DMS153 (cell line): Measurements from ENCODE around the gene BBX.
"Not testable (repeated sequence)": the region's sequence is repeated elsewhere in the genome, so short reads cannot be mapped to it uniquely, and the experiment has no call there.

Source experiments
- DNase-seq: peaks from one replicate; lab custom pipeline; 2025; lab: John Stamatoyannopoulos, UW

Gene BBX

DNA sequence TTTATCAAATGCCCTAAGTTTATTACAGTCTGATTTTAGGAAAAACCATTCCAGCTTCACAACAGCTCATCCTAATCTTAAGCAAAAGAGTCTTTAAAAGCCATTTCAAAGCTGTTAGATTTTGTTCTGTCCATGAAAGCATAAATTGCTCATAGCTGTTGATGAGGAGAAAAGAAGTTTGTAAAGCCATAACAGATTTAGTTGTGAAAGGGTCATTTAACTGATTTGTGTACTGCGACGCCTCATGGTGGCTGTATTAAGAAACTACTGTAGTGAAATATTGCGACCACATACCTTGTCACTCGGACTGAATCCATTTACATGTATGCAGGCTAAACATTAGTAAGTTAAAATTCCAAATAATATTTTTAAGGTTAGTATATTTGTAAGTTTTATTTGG is 20.9 kb downstream of the BBX start:
- DNase-seq = no peak

DNA sequence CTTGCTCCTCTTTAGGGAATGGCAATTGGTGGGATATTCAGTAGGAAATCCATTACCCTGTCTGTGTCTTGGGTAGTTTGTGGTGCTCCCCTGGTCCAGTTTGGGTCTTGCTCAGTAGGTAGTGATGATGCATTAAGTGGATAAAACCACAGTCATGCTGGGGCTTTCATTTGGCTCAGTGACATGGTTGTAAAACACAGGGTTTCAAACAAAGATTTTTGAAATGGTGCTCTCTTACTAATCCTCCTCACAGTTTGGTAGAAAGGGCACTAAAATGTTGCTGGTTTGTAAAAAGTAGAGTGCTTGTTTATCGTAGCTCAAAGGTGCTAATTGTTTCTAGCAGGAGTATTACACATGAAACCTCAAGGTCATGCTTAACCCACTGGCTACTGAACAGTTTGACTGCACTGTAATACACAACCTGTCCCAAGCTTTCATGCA is 22.9 kb downstream of the BBX start:
- DNase-seq = no peak

DNA sequence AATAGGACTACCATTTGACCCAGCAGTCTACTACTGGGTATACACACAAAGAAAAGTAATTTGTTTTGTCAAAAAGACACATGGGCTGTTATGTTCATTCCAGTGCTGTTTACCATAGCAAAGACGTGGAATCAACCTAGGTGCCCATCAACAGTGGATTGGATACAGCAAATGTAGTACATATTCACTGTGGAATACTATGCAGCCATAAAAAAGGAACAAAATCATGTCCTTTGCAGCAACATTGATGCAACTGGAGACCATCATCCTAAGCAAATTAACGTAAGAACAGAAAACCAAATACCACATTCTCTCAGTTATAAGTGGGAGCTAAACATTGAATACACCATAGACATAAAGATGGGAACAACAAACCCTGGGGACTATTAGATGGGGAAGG is 25.8 kb downstream of the BBX start:
- no peak for DNase-seq

DNA sequence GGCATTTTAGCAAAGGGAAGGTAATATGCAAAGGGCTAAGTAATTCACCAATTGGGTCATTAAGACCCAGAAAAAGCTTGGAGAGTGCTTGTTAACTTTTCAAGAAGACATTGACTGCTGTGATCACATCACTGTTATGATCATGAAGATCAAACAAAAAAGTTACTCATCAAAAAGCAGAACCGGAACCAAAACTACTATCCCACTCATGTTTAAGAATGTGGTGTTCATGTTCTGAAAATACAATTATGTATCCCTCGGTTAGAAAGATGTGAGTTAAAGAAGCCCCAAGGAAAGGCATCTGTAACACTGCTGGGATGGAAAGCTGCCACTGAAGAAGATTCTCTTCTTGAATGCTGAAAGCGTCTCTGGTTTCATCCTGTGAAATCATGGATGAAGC is 32.6 kb downstream of the BBX start:
- DNase-seq = no peak

DNA sequence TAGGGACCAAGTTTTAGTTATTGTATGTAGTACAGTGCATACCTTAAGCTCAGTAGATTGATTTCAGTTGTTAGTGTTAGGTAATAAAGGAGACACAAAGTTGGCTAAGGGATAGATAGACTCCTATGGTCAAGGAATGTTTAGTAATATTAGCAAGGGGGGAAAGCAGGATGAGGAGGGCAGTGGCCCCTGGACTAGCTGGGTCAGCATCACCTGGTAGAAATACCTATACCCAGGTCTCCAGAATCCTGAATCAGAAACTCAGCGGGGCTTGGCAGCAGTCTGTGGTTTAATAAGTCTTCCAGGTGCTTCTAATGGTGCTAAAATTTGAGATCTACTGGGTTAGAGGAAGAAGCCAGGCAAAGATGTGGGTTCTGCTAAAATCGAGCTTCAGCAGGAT is 35.0 kb downstream of the BBX start:
- DNase-seq = no peak

DNA sequence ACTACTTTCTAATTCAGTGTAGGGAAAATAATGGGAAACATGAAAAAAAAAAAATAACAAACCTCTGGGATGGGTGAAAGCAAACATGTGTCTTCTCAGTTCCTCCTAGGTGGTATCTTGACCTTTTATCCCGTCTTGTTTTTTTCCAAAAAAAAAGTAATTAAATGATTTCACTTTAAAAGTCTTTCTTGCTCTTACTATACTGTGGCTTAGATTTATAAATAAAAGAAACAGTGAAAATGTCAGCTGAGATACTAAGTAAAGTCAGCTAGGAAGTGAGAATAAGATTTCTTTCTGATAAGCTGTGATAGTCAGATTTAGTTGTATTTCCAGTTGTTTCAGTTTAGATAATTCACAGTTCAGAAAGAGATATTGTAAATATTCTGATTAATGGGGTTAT is 37.4 kb downstream of the BBX start:
- no peak for DNase-seq

DNA sequence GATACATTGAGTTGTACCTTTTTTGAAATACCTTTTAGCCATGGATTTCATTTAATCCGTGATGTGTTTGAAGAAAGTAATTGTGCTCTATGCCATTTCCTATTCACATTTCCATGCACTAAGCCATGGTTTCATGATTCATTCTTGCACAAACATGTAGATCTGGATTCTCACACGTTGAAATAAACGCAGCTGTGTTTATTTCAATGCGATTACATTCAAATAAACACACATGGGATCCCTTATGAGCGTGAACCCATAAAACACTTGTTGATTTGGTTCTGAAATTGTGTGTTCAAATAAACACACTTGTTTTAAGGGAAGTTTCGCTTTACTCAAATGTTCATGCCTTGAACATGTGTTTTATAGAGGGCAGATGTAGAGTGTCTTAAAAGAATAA is 39.2 kb downstream of the BBX start:
- DNase-seq = no peak

DNA sequence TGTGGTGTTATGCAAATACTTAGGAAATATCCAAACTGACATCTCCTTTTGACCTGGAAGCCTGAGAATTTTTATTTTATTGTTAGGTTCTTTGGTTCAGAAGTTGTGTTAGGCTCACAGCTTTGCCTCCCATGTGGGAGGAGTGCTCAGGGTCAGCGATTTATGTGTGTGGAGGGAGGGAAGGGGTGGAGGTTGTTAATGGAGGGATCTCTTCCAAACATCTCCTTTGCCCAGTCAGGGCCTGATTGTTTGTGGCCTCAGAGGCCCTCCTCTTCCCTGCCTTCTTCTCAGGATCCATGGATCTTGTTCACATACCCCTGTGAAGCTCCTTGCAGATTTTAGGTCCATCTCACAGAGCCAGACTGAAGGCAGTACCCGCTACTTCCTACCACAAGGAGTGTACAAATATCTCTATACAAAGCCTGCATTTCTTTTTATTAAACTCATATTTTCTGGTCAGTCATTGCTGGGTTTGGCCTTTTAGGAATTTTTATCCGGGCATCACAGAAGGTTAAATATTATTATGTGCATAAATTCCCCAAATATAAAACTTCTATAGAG is 40.3 kb downstream of the BBX start:
- DNase-seq = no peak

DNA sequence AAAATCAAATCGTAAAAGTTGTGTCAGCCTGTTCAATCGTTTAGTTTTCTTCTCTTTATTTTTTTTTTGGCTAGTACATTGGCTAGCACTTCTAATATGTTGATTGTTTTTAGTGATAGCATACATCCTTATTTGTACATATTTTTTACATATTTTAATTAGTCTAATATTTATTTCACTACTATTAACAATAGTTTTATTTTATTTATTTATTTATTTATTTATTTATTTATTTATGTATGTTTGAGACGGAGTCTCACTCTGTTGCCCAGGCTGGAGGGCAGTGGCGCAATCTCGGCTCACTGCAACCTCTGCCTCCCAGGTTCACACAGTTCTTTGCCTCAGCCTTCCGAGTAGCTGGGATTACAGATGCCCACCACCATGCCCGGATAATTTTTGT is 42.5 kb downstream of the BBX start:
- not testable (repeated sequence) for DNase-seq

DNA sequence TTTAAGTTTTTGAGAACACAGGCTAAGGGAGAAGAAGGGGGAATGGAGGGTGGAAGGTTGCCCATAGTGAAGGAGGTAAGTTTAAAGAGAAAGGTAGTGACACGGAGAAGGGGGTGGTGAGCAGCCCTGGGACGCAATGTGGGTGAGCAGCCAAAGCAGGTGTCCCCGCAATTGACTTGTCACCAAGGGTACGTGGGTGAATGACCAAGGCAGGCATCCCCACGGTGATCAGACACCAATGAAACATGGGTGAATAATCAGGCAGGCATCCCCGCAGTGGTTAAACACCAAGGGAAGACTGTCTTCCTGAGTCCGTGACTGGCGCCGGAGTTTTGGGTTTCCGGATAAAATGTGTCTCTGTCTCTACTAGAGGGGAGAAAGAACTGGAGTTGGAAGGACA is 48.3 kb downstream of the BBX start:
- DNase-seq = not testable (repeated sequence)

DNA sequence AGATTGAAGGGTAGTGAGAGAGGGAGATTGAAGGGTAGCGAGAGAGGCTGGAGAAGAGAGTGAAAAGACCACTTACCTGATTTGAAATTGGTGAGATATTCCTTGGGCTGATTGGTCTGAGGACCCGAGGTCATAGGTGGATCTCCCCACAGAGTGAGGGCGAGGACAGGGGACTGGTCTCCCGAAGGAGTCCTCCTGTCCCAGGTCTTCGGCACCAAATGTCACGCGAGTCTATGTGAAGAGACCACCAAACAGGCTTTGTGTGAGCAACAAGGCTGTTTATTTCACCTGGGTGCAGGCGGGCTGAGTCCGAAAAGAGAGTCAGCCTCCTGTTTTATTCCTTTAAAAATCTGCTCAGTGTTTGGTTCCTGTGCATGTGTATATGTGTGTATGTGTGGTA is 48.7 kb downstream of the BBX start:
- DNase-seq = not testable (repeated sequence)

DNA sequence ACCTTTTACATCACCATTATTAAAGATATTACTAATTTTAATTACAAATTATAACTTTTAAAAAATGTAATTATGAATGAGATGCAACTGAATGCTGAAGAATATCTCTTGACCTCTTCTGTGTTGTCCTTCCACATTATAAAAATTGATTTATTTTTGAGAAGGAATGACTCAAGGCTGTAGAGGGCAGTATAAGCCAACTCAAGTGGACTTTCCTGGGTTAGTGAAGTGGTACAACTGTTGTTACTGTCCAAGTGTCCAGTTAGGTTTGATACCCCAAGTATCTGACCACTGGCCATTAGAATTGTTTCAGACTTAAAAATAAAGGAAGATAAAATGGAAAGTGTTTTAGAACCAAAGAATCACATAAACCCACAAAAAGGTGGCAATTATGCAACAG is 51.9 kb downstream of the BBX start:
- DNase-seq = no peak

DNA sequence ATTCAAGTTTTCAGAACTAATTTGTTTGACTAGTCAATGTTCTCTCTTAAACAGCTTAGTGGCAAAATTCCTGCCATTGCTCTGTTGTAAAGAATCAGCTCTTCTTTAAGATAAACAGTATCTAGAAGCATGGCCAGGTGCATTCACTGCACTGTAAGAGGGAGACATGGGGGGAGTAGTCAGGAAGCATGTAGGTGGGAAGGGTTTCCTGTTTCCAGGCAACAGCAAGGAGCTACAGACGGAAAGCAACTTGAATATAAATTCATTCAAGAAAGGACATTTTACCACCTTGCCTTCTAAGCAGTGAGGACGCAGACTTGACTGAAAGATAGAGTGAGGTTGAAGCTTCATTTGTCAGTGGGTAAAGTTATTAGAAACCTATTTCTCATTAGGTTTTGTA is 55.3 kb downstream of the BBX start:
- no peak for DNase-seq

DNA sequence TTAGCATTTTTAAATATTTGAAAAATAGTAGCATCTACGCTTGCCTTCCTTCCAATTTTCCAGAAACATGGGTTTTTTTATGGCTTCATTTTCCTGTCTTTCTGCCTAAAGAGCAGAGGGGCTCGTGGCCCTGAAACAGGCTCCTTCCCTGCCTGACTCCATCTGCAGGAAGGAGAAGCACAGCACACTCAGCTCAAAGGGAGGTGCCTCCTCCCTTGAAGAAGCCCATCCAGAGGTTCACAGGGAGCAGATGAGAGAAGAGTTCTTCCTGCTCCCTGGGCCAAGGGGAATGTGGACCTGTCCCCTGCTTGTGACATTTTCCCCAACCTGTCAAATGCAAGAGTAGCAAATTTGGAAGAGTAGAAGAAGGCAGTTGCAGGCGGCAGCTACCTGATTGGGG is 55.8 kb downstream of the BBX start:
- no peak for DNase-seq

DNA sequence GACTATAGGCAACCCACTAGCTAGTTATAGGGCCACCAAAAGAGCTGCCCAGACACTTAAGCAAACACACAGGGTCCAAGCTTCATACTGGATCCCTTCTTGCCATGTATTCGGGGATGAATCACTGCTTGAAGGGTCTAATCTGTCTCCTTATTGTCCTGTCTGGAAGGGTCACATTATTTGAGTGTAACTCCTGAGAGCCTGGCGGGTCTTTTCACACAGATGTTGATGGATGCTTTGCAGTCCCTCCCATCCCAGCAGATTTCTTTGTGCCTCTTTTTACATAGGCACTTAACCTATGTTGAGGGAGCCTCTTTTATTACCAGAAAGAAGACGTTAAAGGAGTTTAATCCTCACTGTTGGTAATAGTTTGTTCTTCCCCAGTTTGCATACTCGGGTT is 56.6 kb downstream of the BBX start:
- no peak for DNase-seq

DNA sequence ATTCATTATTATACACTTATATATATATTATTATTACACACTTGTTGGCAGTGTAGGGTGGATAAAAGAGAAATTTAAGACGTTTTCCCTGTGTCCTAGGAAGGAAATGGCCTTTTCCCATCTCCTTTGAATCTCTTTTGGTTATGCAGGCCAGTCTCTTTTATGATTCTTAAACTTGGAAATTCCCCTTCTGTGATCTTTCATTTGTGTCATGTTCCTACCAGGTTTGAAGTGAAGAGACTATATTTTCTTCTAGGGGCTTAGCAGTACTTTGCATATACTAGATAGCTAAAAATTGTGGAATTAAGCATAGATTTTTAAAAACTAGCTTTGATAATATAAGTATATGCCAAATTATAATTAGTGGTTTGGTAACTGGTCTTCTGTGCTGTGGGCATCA is 58.5 kb downstream of the BBX start:
- no peak for DNase-seq

DNA sequence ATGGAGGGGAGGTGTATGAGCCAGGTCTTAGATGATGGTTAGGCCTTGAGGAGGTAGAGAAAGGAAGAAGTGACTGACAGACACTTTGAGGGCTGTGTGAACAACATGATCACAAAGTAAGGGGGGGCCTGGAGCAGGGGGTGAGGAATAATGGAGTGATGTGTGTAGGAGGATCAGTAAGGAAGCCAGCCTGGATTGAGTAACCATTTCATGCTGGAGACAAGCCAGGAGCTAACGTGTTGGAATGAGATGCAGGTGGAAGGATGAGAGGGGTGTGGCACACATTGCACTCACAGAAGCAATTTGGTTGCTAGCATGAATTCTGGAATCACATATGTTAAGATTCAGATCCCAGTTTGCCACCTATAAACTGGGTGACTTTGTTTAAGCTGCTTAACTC is 65.5 kb downstream of the BBX start:
- no peak for DNase-seq

DNA sequence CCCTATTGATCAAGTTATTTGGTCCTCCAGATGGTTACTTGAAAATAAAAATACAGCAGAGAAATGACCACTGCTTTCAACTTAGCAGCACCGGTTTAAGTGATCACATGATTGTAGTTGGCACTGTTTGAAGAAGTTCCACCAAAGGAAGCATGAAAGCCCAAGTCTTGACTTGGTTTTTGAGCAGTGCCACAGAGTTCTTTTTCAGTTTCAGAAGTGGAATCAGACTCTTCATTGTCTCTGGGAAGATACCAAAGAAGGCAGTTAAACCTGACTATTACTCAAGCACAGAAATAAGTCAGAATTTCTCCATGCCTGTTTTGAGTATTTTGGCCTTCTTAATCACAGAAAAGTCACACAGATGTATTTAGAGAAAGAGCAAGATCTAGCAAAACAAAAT is 66.7 kb downstream of the BBX start:
- no peak for DNase-seq

DNA sequence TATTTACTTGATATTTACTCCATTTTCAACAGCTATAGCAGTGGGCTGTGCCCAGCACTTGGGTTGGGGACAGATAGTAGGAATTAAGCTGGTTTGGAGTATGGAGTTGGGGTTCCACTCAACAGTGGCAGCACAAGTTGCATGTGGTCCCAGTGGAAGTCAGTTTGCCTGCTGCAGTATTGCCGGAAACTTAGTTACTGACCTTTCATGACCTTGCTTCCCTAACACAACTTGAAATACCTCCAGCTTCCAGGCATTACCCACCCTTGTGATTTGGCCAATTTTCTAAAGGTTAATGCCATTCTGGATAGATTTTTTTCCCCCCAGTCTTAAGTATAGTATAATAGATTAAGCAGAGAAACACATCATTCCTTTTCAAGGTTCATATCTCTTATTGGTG is 68.0 kb downstream of the BBX start:
- no peak for DNase-seq

DNA sequence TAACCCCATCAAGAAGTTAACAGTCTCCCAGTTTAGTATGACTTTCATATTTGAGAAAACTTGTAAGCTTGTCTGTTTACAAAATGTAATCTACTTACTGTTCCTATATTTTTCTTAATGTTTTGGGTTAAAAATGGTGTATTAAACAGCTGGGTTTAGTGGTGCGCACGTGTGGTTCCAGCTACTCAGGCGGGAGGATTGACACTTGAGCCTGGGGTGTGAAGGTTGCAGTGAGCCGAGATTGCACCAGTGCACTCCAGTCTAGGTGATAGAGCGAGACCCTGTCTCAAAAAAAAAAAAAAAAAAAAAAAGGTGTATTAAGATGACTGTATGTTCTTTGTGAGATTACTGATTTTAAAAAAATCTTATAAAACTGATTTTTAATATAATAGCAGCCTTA is 69.3 kb downstream of the BBX start:
- no peak for DNase-seq

DNA sequence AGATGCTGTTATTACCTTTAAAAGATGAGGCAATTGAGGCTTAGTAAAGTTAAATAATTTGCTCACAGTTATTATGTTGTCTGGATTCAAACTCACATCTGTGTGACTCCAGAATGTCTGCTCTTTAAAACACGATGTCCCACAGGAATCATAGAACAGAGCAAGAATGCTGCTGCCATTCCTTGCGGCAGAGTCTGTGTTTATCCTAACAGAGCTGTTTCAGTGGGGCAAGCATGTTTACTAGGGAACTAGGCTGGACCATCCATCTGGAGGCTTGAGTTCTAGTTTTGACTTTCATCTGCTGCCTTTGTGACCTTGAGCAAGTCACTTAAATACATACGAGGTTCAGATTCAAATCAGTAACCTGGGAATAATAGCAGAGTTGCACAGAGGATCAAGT is 72.1 kb downstream of the BBX start:
- DNase-seq = no peak

DNA sequence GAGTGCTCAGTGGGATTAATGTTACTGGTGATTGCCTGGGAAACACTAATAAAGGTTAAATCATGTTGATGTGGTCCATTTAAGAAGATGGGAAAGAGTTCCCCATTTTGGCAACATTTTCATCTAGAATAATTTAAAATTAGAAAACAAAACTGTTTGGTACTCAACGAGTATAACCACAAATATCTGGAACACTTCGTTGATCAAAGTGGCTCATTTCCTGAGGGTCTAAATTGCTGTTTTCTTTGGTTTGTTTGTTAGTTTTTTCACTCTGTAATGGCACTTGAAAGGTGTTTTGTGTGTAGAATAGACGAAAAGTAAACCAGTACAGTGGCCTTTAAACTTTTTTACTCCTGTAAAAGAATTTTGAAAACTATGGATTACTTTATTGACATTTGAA is 73.9 kb downstream of the BBX start:
- no peak for DNase-seq

DNA sequence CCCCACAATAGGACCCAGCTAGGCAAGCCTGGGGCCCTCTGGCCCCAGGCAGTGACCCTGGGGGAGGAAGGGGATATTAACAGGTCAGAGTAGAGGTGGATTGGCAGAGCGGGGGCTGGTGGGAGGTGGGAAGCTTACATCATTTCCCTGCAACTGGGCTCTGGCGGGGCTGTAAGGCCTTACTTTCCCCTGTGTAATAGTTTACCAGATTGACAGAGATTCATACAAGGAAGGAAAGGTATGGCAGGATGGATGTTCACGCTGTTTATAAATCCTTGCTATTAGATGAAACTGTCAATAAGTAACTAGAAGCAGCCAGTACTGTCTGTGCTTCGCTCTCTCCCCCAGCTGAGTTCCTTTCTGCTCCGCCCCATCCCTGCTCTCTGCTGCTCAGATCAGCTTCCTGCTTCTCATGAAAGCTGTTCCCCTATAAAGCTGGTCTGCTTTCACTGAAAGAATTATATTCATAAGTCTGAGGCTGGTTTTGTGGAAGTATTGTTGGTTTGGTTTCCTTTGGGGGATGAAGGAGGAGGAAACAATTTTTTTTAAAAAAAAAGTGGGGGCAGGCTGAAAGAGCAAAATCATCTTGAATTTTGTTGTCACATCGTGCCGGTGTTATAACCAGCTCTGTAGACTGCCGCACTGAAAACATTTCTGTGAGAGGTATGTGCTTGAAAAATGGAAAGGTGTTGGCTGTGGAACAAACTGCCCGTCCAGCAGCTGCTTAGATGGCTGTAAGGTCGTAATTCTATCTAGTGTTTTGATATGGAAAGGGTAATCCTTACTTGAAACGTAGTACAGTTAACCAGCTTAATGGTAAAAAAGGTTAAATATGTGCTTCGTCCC is 76.4 kb downstream of the BBX start:
- DNase-seq = peak; percentile 15

DNA sequence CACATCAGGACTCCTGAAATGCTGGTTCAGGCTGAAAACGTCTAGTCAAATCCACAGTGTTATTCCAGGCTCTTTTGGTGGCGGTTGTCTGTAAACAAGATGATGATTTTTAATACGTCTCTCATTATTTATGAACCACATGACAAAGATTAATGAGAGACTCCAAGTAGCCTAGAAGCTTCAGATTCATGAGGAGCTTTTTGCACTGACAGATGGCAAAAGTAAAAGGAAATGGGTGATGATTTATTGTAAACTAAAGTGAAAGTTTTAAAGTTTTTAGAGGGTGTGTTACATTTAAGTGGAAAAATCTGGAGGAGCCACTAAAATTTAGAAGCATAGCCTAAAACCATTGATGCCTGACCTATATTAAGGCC is 77.0 kb downstream of the BBX start:
- no peak for DNase-seq
